AG09319 (cell line): ENCODE results near the gene BCAS3.

ENCODE experiments used
- DNase-seq: peaks from one replicate; pipeline ENCODE4 v3.0.0-alpha.2; 2010; ENCODE audit warnings: low read depth; ENCODE audit errors: extremely low read depth
- TF ChIP-seq, protein P1 (sequence below): IDR thresholded peaks from 2 replicates; pipeline ENCODE4 v1.5.1; 2011; ENCODE audit warnings: low read depth, mild to moderate bottlenecking, inconsistent platforms, low read length, moderate library complexity

Gene BCAS3

DNA sequence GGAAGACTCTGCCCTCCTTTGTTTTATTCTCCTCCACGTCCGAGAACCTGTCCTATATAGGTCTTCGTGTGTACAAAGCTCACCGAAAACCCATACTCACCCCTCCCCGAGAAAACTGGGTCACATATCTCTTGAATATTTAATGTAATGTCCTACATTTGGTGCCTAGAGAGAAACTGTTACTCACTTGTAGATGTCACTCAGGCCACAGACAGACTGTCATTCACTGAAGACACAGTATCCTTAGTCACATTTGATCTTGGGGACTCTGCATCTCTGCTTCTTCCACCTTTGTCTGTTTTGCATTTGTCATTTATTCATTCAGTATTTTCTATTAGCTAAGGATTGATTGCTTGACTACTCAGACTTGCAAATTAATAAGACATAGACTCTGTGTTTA is 590.2 kb downstream of the BCAS3 start:
- TF ChIP-seq, protein P1, sequence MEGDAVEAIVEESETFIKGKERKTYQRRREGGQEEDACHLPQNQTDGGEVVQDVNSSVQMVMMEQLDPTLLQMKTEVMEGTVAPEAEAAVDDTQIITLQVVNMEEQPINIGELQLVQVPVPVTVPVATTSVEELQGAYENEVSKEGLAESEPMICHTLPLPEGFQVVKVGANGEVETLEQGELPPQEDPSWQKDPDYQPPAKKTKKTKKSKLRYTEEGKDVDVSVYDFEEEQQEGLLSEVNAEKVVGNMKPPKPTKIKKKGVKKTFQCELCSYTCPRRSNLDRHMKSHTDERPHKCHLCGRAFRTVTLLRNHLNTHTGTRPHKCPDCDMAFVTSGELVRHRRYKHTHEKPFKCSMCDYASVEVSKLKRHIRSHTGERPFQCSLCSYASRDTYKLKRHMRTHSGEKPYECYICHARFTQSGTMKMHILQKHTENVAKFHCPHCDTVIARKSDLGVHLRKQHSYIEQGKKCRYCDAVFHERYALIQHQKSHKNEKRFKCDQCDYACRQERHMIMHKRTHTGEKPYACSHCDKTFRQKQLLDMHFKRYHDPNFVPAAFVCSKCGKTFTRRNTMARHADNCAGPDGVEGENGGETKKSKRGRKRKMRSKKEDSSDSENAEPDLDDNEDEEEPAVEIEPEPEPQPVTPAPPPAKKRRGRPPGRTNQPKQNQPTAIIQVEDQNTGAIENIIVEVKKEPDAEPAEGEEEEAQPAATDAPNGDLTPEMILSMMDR, result no peak

DNA sequence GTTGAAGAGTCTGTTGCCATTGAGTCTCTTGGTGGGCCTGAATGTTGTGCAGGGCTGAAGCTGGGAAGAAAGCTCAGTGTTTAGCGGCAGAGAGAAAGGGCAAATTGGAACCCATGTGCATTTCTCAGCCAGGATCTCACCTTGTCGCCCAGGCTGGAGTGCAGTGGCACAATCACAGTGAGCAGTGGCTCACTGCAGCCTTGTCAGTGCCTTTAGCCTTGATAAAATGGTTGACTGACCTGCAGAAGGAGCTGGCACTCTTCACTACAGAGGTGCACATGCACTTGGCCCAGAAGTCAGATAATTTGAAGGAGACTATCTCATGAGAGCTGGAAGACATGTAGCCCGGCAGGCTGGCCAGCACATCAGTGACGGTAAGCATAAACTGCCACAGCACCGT is 597.7 kb downstream of the BCAS3 start:
- DNase-seq, result no peak
- TF ChIP-seq, protein P1, result no peak

More for the DNA sequence above, 590.2 kb downstream of the BCAS3 start:
- no peak for DNase-seq

DNA sequence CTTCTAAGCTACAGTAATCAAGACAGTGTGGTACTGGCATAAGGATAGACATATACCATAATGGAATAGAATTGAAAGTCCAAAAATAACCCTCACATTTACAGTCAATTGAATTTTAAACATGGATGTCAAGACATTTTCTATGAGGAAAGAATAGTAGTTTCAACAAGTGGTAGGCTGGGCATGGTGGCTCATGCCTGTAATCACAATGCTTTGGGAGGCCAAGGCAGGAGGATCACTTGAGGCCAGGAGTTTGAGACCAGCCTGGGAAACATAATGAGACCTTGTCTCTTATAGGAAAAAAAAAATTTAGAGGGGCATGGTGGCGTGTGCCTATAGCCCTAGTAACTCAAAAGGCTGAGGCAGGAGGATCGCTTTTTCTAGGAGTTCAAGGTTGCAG is 599.2 kb downstream of the BCAS3 start:
- no peak for DNase-seq
- TF ChIP-seq, protein P1, result no peak

DNA sequence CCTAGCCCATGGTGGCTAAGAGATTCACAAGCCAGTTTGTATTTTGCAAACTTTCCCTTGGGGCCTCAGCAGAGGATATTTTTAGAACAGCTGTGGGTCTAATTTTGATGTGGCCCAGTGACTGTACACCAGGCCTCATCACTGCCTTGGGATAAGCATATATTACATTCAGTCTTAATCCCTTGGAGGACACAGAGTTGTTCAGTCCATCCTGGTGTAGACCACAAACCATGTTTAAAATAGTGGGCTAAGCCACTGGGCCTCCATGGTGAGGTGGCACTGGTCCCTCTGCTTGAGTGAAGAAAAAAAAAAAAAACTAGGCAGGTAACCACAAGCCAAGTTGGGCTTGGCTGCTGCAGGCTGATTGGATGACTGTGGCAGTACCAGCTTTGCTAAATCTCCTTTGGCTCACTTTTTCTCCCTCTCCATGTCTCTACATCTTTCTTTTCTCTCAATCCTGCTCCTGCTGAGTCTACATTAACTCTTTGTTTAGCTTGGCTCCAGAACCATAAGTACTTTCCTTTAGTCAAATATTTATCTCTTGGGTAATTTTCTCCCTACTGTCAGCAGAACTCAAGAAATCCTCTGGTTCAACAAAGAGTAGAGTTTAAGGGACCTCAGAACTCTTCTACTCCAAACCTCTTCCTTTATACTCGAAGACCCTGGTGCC is 602.0 kb downstream of the BCAS3 start:
- no peak for DNase-seq
- TF ChIP-seq, protein P1, result no peak

DNA sequence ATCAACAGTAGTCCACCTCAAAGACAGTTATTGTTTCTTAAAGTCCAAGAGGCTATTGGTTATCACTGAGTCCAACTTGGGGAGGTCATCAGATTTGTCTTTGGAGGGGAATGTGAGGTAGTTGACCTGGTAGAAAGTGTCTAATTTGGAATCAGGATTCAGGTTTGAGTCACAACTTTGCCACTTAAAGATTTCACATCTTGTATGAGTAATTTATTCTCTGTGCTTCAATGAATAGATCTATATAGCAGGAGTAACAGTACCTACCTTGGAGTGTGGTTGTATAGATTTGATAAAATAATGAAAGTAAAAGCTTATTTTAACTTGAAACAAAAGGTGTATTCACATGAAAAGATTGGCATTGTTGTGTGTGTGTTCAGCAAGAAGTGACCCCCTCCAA is 602.7 kb downstream of the BCAS3 start:
- no peak for DNase-seq
- TF ChIP-seq, protein P1, result no peak

DNA sequence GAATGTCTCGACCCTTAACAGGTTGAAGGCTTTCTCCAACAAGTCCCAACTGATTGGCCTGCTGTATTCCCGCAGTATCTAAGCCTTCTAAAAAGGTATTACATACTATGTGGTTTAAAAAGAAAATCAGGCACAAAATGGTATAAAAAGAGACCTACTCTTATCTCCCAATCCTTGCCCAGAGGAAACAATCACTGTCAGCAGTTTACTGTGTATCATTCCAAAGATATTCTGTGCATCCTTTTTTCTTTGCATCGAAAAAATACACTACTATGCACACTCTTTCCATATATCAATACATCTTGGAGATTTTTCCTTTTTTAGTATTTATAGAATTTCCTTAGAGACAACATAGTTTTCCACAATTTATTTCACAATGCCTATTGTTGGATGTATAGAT is 603.2 kb downstream of the BCAS3 start:
- no peak for DNase-seq
- TF ChIP-seq, protein P1, result no peak

DNA sequence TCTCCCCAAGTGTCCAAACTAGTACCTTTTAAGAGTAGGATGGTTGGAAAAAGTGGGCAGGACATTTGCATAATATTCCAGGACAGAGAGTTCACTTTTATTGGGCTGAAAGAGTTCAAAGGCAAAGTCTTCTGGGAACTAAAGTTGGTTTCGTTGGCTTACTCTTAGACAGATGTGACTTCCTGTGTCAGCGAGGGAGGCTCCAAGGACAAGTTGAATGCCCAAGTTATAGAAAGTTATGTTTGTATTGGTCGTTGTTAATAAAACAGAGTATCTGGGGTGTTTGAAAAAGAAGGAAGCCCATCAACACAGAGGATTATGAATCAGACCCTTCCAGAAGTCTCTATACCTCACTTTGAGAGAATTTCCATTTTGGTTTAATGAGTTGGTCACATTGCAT is 604.7 kb downstream of the BCAS3 start:
- no peak for DNase-seq
- TF ChIP-seq, protein P1, result no peak
